Ascending aorta (tissue), 2 donors: ENCODE data around the gene MB21D2. TPM values are rescaled to one million over a fixed set of nuclear protein-coding genes. Genes with fewer than 3 reads are reported as not detected.

Experiments
- DNase-seq, 2 donors: peaks; one replicate each; pipeline ENCODE4 v3.0.0-alpha.2; 2019; ENCODE audit warnings: low spot score in 2 of 2
- H3K27ac ChIP-seq, 2 donors: fragments of 200-600 bp; sonication (generic); one replicate each; pipeline ENCODE4 v1.5.1; 2016 to 2017; ENCODE audit warnings: mild to moderate bottlenecking in 1 of 2
- H3K27me3 ChIP-seq: fragments of 200-600 bp; sonication (generic); one replicate; pipeline ENCODE4 v1.5.1; 2017
- H3K36me3 ChIP-seq, 2 donors: fragments of 200-600 bp; sonication (generic); one replicate each; pipeline ENCODE4 v1.5.1; 2016
- H3K4me1 ChIP-seq, 2 donors: fragments of 200-600 bp; sonication (generic); one replicate each; pipeline ENCODE4 v1.5.1; 2016 to 2017; ENCODE audit warnings: mild to moderate bottlenecking in 1 of 2
- H3K4me3 ChIP-seq, 2 donors: fragments of 200-600 bp; sonication (generic); one replicate each; pipeline ENCODE4 v1.5.1; 2016 to 2017; ENCODE audit warnings: mild to moderate bottlenecking in 1 of 2
- H3K9me3 ChIP-seq, 2 donors: fragments of 200-600 bp; sonication (generic); one replicate each; pipeline ENCODE4 v1.5.1; 2016
- intact Hi-C: fragments of 100-400 bp; cut with DNase I; formaldehyde crosslinking; loops from one replicate; pipeline ENCODE4 v1.15.1; 2023
- total RNA-seq: library from RNA; depleted of rRNA; stranded (reverse); fragments of >200 nt; gene quantifications from one replicate; pipeline ENCODE4 v1.1.0, GENCODE V29; 2016
- TF ChIP-seq, protein P1 (sequence below), 3 experiments: fragments of 200-600 bp in 2 of 3; fragments of 450-650 bp in 1 of 3; sonication (generic) in 2 of 3; IDR thresholded peaks; one replicate each; pipeline ENCODE4 v1.5.1; 2016 to 2019; ENCODE audit warnings: antibody characterized with exemption in 3 of 3, mild to moderate bottlenecking in 1 of 3, moderate library complexity in 1 of 3

The MB21D2 gene
- total RNA-seq, 1 donor from 2014 or later: 0.11 TPM

DNA sequence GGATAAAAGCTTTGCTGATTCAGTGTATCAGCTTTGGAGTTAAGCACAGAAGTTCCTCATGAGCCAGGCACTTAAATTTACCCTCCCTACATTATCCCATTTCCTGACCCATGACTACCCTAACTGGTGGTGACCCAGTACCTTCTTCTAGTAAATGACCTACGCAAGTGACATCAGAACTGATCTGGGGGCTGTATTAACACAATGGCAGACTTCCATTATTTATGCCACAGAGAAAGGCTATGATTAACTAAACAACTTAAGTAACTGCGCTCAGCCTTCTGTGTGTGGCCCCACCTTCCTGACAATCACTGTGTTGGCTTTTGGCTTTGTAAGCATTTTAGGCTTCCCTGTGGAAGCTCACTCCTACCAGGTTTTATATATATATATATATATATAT lies 1.9 kb downstream of the MB21D2 start:
- no peak for DNase-seq
- TF ChIP-seq, protein P1, sequence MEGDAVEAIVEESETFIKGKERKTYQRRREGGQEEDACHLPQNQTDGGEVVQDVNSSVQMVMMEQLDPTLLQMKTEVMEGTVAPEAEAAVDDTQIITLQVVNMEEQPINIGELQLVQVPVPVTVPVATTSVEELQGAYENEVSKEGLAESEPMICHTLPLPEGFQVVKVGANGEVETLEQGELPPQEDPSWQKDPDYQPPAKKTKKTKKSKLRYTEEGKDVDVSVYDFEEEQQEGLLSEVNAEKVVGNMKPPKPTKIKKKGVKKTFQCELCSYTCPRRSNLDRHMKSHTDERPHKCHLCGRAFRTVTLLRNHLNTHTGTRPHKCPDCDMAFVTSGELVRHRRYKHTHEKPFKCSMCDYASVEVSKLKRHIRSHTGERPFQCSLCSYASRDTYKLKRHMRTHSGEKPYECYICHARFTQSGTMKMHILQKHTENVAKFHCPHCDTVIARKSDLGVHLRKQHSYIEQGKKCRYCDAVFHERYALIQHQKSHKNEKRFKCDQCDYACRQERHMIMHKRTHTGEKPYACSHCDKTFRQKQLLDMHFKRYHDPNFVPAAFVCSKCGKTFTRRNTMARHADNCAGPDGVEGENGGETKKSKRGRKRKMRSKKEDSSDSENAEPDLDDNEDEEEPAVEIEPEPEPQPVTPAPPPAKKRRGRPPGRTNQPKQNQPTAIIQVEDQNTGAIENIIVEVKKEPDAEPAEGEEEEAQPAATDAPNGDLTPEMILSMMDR (IDR thresholded peaks at IDR 0.05): no peak
- Histone ChIP-seq H3K4me1 (peaks cover 0 to 8% of the 10 kb centered on the region in 2 donors), H3K27me3 (no peaks in the 10 kb centered on the region), H3K9me3 (no peaks in the 10 kb centered on the region), H3K36me3 (no peaks in the 10 kb centered on the region), H3K4me3 (peak overlapping the region in 1 of 2 donors; percentile 84), H3K27ac (no peak overlapping the region)
- intact Hi-C loops: loop anchor here (2.0 to 10.0 kb wide), 2 partner anchors 27 to 679 kb away; partner anchors contain the start of gene OPA1

DNA sequence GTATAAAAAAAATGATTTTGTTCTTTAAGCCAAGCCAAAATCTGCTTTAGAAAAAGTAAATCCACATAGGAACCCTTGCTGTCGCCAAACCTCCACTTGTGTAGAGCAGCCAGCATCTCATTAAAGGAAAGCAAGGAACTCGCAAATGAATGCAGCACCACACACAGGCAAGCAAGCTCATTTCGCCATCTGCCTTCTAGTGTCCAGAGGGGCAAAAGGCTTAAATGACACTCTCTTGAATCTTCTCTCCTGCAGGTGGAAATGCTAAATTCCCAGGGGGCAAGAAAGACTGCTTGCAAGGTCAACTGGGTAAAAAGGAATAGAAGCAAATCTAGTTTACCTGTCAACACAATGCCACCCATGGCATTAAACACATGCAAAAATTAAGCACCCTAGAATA lies 2.4 kb downstream of the MB21D2 start:
- H3K27me3 ChIP-seq: no peaks in the 10 kb centered on the region
- H3K4me1 ChIP-seq: peaks cover 0 to 8% of the 10 kb centered on the region in 2 donors
- no peak for DNase-seq
- no peaks in the 10 kb centered on the region for H3K36me3 ChIP-seq
- intact Hi-C loops: loop anchor here (10.0 kb wide), 1 partner anchor 679 kb away; the partner anchor contains the start of gene OPA1
- H3K4me3 ChIP-seq: peak overlapping the region in 1 of 2 donors; percentile 84
- TF ChIP-seq, protein P1 (IDR thresholded peaks at IDR 0.05): peak in 1 of 3 experiments; percentile 30
- no peak overlapping the region for H3K27ac ChIP-seq
- H3K9me3 ChIP-seq: no peaks in the 10 kb centered on the region

DNA sequence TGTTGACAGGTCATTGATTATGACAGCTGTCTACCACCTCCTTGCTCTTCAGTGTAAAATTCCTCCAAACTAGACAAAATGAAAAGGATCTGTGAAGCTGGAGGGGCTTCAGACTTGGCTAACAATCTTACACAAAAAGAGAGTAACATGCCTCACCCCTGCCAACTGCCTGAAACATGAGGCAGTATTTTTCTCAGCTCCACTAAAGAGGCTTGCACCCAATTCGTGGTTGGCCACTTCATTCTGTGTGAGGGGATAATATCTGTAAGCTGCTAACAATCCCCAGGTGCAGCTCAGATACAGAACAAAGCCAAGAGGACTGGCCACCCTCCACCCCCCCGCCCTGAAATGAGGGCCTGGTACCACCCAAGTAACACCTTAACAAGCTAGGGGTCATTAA lies 2.8 kb downstream of the MB21D2 start:
- intact Hi-C loops: loop anchor here (10.0 kb wide), 1 partner anchor 680 kb away; the partner anchor contains the start of gene OPA1
- no peak overlapping the region for H3K27ac ChIP-seq
- TF ChIP-seq, protein P1 (IDR thresholded peaks at IDR 0.05): no peak

DNA sequence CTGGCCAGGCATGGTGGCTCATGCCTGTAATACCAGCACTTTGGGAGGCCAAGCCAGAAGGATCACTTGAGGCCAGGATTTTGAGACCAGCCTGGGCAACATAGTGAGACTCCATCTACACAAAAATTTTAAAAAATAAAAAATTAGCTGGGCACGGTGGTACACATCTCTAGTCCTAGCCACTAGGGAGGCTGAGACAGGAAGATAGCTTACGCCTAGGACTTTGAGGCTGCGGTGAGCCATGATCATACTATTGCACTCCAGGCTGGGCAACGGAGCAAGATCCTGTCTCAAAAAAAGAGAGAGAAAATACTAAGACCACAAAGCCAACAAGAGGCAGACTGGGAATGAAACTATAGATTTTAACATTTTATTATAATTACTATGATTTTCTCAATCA lies 4.1 kb downstream of the MB21D2 start:
- TF ChIP-seq, protein P1 (IDR thresholded peaks at IDR 0.05): no peak
- intact Hi-C loops: loop anchor here (10.0 kb wide), 1 partner anchor 681 kb away; the partner anchor contains the start of gene OPA1
- H3K27ac ChIP-seq: no peak overlapping the region
- no peaks in the 10 kb centered on the region for H3K9me3 ChIP-seq
- no peaks in the 10 kb centered on the region for H3K36me3 ChIP-seq
- no peak overlapping the region for H3K4me3 ChIP-seq
- H3K4me1 ChIP-seq: peaks cover 0 to 8% of the 10 kb centered on the region in 2 donors
- H3K27me3 ChIP-seq: no peaks in the 10 kb centered on the region
- DNase-seq: no peak

More for the DNA sequence above, 2.8 kb downstream of the MB21D2 start:
- Histone ChIP-seq H3K9me3 (no peaks in the 10 kb centered on the region), H3K36me3 (no peaks in the 10 kb centered on the region), H3K27me3 (no peaks in the 10 kb centered on the region), H3K4me1 (peaks cover 0 to 8% of the 10 kb centered on the region in 2 donors), H3K4me3 (no peak overlapping the region)
- no peak for DNase-seq

DNA sequence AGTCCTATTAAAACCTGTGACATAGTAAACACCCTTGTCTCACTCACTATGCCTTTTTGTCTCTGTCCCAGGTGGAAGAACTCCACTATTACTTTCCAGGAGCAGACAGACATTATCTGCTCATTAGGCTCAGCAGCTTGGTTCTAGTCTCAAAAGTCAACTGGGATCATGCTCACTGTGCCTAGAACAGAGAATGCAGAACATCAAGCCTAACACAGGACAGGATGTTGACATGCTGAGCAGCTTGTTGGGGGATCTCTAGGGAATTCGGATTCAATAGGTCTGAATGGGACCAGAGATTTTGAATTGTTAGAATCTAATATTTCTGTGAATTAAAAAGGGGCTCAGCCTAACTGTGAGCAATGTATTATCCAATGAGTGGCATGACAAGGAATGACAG lies 6.4 kb downstream of the MB21D2 start:
- TF ChIP-seq, protein P1 (IDR thresholded peaks at IDR 0.05): no peak
- H3K36me3 ChIP-seq: no peaks in the 10 kb centered on the region
- peaks cover 0 to 8% of the 10 kb centered on the region in 2 donors for H3K4me1 ChIP-seq
- H3K9me3 ChIP-seq: no peaks in the 10 kb centered on the region
- no peak overlapping the region for H3K27ac ChIP-seq
- no peak overlapping the region for H3K4me3 ChIP-seq
- H3K27me3 ChIP-seq: no peaks in the 10 kb centered on the region
- DNase-seq: no peak
- intact Hi-C loops: loop anchor here (10.0 kb wide), 1 partner anchor 684 kb away; the partner anchor contains the start of gene OPA1
